ENCODE measurements around the gene LMAN1L.

The LMAN1L gene

DNA sequence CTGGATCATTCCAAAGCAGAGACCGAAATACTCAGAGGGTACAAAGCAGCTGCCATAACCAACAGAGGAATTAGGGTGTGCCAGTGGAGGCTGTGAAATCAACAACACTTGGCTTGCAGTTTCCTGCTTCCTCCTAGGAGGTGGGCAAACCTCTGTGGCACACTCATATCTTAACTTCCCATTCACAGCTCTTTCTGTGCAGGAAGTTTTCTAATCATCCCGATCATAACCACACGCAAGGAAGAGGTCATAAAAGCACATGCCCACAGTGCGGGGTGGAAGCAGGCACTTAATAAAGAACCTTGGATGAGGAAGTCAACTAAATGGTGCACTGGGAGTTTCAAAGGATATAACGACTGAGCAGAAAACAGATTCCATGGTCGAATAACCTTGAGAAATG is 55.4 kb downstream of the LMAN1L start:
- Histone ChIP-seq H3K4me1 (ENCODE audit: control insufficient read depth, insufficient read depth, low read length) (peaks cover 18% of the 10 kb centered on the region; the same call in 1 of the 2 replicates), H3K36me3 (ENCODE audit: control insufficient read depth, insufficient read depth, low read length) (peaks cover 17% of the 10 kb centered on the region), H3K9ac (ENCODE audit: low read length) (no peak overlapping the region), H3K9me3 (ENCODE audit: control insufficient read depth, insufficient read depth, low read depth, low read length) (peaks cover 7% of the 10 kb centered on the region; the same call in 1 of the 2 replicates), H3K27me3 (ENCODE audit: control insufficient read depth, insufficient read depth, low read length) (no peaks in the 10 kb centered on the region), H3K27ac (ENCODE audit: low read depth, low read length) (no peak overlapping the region), H3K4me3 (ENCODE audit: low read depth, low read length) (no peak overlapping the region)

DNA sequence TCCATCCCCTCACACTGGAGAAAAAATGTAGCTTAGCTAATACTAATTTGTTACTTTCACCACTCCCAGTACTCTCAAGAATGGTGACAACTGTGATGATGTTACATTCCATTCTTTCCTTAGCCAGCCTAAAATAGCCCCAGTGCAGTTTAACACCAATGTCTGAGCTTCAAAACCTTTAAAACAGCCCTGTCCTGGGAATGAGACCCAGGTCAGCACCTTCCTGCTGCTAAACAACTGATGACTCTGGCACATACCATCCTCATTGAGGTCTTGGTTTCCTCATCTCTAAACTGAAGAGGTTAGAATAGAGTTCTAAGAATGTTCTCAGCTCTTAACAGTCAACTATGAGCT is 56.7 kb downstream of the LMAN1L start:
- no peak overlapping the region for H3K9ac ChIP-seq (ENCODE audit: low read length)
- H3K9me3 ChIP-seq (ENCODE audit: control insufficient read depth, insufficient read depth, low read depth, low read length): peaks cover 7% of the 10 kb centered on the region; the same call in 1 of the 2 replicates
- H3K4me3 ChIP-seq (ENCODE audit: low read depth, low read length): no peak overlapping the region
- no peaks in the 10 kb centered on the region for H3K27me3 ChIP-seq (ENCODE audit: control insufficient read depth, insufficient read depth, low read length)
- H3K4me1 ChIP-seq (ENCODE audit: control insufficient read depth, insufficient read depth, low read length): peaks cover 21% of the 10 kb centered on the region; the same call in 1 of the 2 replicates
- H3K27ac ChIP-seq (ENCODE audit: low read depth, low read length): no peak overlapping the region
- peaks cover 17% of the 10 kb centered on the region for H3K36me3 ChIP-seq (ENCODE audit: control insufficient read depth, insufficient read depth, low read length)

DNA sequence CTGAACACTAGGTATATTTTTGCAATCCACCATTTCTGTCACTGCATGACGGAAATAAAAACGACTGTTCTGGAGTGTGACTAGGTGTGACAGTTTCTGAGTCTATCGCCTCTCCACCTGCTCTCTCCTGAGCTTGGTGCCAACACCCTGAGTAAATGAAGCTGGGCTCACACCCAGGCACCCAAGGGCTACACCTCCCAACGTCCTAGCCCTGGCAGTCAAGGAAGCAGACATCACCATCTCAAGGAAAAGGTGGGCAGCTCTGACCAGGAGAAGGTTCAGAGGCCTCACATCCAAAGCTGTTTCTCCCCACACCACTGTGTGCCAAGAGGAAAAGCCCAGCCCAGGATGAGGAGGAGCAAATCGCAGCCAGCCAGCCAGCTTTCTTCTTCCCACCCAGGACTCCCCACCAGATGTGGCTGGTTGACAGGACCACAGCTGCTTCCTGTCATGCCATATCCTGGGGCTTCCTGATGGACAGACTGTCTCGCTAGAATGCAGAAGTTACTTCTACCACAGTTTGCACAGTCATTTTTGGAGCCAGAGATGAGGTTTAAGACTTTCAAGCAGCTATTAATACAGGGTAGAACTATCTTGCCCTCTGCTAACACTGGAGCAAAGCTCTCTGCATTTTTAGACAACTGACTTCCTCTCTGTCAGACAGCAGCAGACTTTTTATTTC is 57.2 kb downstream of the LMAN1L start:
- Histone ChIP-seq H3K27ac (ENCODE audit: low read depth, low read length) (no peak overlapping the region), H3K4me1 (ENCODE audit: control insufficient read depth, insufficient read depth, low read length) (peaks cover 21% of the 10 kb centered on the region; the same call in 1 of the 2 replicates), H3K4me3 (ENCODE audit: low read depth, low read length) (no peak overlapping the region), H3K36me3 (ENCODE audit: control insufficient read depth, insufficient read depth, low read length) (peaks cover 17% of the 10 kb centered on the region), H3K9ac (ENCODE audit: low read length) (no peak overlapping the region), H3K9me3 (ENCODE audit: control insufficient read depth, insufficient read depth, low read depth, low read length) (peaks cover 7% of the 10 kb centered on the region; the same call in 1 of the 2 replicates), H3K27me3 (ENCODE audit: control insufficient read depth, insufficient read depth, low read length) (no peaks in the 10 kb centered on the region)

DNA sequence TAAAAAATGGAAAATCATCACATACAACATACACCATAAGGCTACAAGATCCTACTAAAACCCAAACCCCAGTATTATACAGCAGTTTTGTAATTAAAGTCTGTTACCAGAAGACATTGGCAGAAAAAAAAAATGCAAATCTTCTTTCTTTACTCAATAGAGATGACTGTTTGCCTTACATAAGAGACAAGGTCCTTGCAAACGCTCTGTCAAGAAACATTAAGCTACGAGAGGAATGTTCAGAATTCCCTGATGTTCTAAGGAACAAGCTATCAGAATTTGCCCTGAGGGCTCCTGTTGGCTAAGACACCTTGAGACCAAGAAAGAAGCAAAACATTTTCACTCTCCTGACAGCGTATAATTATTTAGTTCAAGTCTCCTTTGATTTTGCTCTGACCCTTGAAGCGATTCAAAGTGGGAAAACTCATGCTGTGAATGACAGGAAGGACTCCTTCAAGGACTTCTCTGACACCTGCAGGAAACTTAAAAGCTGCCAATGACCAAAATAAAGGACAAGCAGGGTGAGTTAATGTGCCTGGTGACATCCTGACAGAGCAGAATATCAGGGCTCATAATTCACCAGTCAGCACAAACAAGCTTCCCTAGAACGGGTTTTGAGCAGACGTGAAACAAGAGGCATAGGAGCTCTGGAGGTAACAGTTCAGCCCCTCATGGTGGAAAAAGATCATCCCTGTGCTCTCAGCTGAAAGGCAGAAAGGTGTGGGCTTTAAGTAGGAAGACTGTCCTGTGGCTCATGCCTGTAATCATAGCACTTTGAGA is 58.0 kb downstream of the LMAN1L start:
- no peak overlapping the region for H3K9ac ChIP-seq (ENCODE audit: low read length)
- H3K9me3 ChIP-seq (ENCODE audit: control insufficient read depth, insufficient read depth, low read depth, low read length): peaks cover 7% of the 10 kb centered on the region; the same call in 1 of the 2 replicates
- no peaks in the 10 kb centered on the region for H3K27me3 ChIP-seq (ENCODE audit: control insufficient read depth, insufficient read depth, low read length)
- no peak overlapping the region for H3K27ac ChIP-seq (ENCODE audit: low read depth, low read length)
- no peak overlapping the region for H3K4me3 ChIP-seq (ENCODE audit: low read depth, low read length)
- H3K36me3 ChIP-seq (ENCODE audit: control insufficient read depth, insufficient read depth, low read length): peaks cover 17% of the 10 kb centered on the region
- peaks cover 21% of the 10 kb centered on the region; the same call in 1 of the 2 replicates for H3K4me1 ChIP-seq (ENCODE audit: control insufficient read depth, insufficient read depth, low read length)

DNA sequence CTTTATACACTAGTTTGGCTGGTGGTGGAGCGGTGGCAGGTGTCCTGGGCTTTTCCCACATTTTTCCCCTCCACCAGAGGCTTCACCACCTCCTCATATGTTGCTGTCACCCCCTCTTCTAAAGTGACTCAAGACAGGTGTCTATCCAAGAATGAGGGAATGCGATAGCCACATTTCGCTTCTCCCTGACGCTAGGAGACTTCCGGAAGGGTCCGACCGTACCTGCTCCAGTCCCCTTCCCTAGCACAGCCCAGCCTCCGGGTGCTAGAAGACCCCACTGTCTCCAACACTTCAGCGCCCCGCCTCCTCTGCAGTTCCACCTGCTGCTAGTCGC is 60.0 kb downstream of the LMAN1L start:
- peaks cover 9% of the 10 kb centered on the region for H3K36me3 ChIP-seq (ENCODE audit: control insufficient read depth, insufficient read depth, low read length)
- 0 out of 2 replicates have a peak overlapping the region, but pooled peaks have one; percentile 86 for H3K27ac ChIP-seq (ENCODE audit: low read depth, low read length)
- H3K9ac ChIP-seq (ENCODE audit: low read length): peak overlapping the region; percentile 94
- no peaks in the 10 kb centered on the region for H3K27me3 ChIP-seq (ENCODE audit: control insufficient read depth, insufficient read depth, low read length)
- H3K9me3 ChIP-seq (ENCODE audit: control insufficient read depth, insufficient read depth, low read depth, low read length): peaks cover 6% of the 10 kb centered on the region; the same call in 1 of the 2 replicates
- H3K4me1 ChIP-seq (ENCODE audit: control insufficient read depth, insufficient read depth, low read length): peaks cover 21% of the 10 kb centered on the region; the same call in 1 of the 2 replicates
- peak overlapping the region; percentile 90 for H3K4me3 ChIP-seq (ENCODE audit: low read depth, low read length)

DNA sequence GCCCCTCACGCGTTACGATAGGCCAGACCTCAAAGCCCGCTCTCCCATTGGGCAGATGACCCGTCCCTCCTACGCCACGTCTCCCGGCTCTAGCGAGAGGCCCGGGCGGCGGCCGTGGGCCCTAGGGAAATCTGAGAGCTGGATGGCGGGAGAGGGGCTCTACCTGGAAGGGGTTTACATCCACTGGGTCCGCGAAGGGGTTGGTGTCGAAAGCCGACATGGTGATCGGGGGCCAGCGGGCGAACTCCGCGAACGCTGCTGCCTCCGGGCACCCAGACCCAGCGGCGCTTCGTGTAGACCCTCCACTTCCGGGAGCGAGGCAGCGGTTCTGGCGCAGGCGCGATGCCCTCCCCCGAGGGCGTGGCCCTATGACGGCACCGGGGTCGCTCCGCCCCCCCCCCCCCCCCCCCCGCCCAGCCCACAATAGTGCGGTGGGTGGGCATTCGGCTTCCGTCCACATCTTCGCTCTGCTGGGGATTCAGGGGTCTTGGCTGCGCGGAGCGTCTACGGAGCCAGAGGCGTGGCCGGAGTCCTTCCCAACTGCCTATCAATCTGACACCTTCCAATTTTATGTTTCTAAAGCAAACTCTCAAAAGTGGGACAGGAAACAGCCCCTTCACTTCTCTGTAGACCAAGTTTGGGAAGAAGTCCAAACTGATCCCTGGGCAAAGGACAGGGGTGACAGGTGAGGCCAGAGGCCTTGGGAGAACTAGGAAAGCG is 60.6 kb downstream of the LMAN1L start, which contains the start of gene SCAMP2:
TSS of gene SCAMP2 (minus strand) at position 330 of the 720 bp plus-strand sequence. CDS start at position 220, 110 bp downstream.
- Histone ChIP-seq H3K27ac (ENCODE audit: low read depth, low read length) (peak within 1 kb of the TSS; percentile 86), H3K4me3 (ENCODE audit: low read depth, low read length) (peak within 1 kb of the TSS; percentile 90), H3K36me3 (ENCODE audit: control insufficient read depth, insufficient read depth, low read length) (peaks cover 4% of the 10 kb centered on the region), H3K9me3 (ENCODE audit: control insufficient read depth, insufficient read depth, low read depth, low read length) (peaks cover under 1% of the 10 kb centered on the region; the same call in 1 of the 2 replicates), H3K9ac (ENCODE audit: low read length) (peak within 1 kb of the TSS; percentile 94), H3K4me1 (ENCODE audit: control insufficient read depth, insufficient read depth, low read length) (peaks cover 21% of the 10 kb centered on the region; the same call in 1 of the 2 replicates), H3K27me3 (ENCODE audit: control insufficient read depth, insufficient read depth, low read length) (no peaks in the 10 kb centered on the region)

DNA sequence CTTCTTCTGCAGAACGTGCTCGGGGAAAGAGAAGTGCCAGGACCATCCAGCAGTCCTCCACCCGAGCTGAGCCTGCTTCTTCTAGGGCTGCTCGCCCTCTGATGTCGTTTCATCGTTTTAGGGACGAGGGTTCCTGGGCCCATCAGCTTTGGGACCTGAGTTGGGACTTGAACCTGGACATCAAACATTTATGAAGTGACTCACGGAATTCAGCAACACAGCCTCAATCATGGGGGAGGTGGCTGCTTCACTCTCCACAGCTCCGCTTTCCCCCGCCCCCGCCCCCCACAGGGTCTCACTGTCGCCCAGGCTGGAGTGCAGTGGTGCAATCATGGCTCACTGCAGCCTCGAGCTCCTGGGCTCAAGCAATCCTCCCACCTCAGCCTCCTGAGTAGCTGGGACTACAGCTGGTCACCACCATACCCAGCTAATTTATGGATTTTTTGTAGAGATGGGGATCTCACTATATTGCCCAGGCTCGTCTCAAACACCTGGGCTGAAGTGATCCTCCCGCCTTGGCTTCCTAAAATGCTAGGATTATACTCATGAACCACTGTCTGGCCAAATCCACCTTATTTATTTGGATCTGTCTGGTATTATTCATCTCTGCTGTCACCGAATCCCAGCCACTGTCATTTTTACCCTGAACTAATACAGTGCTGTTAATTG is 61.3 kb downstream of the LMAN1L start:
- no peak overlapping the region for H3K27ac ChIP-seq (ENCODE audit: low read depth, low read length)
- H3K4me3 ChIP-seq (ENCODE audit: low read depth, low read length): peak overlapping the region; percentile 90
- no peaks in the 10 kb centered on the region for H3K27me3 ChIP-seq (ENCODE audit: control insufficient read depth, insufficient read depth, low read length)
- H3K9me3 ChIP-seq (ENCODE audit: control insufficient read depth, insufficient read depth, low read depth, low read length): no peaks in the 10 kb centered on the region
- no peaks in the 10 kb centered on the region for H3K36me3 ChIP-seq (ENCODE audit: control insufficient read depth, insufficient read depth, low read length)
- H3K9ac ChIP-seq (ENCODE audit: low read length): peak overlapping the region; percentile 9
- H3K4me1 ChIP-seq (ENCODE audit: control insufficient read depth, insufficient read depth, low read length): peaks cover 21% of the 10 kb centered on the region; the same call in 1 of the 2 replicates

All from HUES6 (cell line).